GM18861 (cell line): ENCODE data around the gene STX10.
A peak's percentile ranks its signal among the peaks of the same experiment; 100 is the strongest.
"Not testable (repeated sequence)": the region's sequence is repeated elsewhere in the genome, so short reads cannot be mapped to it uniquely, and the experiment has no call there.

Source experiments
- ATAC-seq: cut with Tn5 transposase; IDR thresholded peaks from one replicate; pipeline ENCODE4 v1.9.1; 2021; ENCODE audit not compliant: unreplicated experiment

STX10 gene, protein sequence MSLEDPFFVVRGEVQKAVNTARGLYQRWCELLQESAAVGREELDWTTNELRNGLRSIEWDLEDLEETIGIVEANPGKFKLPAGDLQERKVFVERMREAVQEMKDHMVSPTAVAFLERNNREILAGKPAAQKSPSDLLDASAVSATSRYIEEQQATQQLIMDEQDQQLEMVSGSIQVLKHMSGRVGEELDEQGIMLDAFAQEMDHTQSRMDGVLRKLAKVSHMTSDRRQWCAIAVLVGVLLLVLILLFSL

DNA sequence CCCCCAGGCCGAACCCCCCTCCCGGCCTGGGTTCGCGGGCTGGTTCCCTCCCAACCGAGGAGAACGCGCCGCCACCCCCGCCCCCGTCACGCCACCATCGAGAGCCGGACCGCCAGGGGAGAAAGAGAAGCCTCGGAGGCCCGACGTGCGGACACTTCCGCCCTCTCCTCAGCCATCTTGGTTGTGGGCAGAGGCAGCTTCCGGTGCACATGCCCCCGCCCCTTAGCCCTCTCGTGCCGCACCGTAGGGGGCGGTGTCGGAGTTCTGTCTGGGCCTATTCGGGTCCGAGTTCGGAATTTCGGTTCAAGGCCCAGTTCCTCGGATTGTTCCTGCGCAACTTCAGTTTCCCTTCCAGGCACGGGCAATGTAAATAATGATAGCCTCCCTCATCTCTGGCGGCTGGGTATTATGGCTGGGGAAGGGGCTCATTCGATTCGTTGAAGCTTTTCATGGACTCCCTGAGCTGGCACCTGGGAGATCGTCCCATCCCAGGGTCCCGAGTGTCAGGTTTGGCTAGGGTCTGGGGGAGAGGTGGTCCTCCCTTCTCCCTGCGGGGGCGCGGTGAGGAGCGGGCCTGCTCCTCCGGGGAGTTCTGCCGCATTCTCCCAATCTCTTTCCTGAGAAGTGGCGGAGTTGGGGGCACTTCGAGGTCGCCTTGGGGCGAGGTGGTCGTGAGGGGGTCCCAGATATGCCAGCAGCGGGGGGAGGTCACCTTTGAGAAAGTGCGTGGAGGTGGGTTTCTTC is at the start of gene STX10, which contains the start of gene IER2:
Gene STX10, minus strand, starts transcription at position 189 of the 744 bp plus-strand sequence. CDS start 202 bp downstream, outside the sequence.
Gene IER2, plus strand, starts transcription at position 225 of the 744 bp plus-strand sequence. CDS start 2,776 bp downstream, outside the sequence.
- ATAC-seq: peak; percentile 29

DNA sequence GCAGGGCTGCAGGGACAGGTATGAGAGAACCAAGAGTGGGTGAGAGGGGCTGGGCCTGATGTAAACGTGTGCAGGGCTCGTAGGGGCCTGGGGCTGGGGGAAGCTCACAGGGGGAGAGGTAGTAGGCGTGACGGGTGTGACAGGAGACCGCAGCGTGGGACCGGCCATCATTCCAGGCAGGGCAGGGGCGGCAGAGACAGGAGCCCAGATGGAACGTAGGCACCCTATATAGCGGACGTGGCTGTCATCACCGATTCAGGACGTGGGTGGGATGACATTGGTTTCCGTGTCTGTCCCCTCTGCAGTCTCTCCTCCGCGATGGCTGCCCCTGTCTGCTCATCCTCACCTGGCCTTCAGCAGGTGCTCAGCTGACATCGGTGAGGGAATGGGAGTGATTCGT is 48.5 kb upstream of the STX10 start:
- no peak for ATAC-seq

DNA sequence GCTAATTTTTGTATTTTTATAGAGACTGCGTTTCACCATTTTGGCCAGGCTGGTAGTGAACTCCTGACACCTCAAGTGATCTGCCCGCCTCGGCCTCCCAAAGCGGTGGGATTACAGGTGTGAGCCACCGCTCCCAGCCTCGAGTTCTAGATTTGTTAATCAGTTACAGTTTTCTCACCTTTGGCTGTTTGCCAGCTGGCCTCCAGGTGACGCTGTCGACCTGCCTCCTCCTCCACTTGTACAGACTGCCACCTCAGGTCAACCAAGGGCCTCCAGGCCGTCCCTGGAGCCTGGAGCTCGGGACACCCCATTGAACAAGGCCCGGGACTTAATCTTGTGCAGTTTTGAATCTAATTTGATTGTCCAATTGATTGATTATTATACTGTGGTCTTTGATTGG is 45.5 kb upstream of the STX10 start:
- no peak for ATAC-seq

DNA sequence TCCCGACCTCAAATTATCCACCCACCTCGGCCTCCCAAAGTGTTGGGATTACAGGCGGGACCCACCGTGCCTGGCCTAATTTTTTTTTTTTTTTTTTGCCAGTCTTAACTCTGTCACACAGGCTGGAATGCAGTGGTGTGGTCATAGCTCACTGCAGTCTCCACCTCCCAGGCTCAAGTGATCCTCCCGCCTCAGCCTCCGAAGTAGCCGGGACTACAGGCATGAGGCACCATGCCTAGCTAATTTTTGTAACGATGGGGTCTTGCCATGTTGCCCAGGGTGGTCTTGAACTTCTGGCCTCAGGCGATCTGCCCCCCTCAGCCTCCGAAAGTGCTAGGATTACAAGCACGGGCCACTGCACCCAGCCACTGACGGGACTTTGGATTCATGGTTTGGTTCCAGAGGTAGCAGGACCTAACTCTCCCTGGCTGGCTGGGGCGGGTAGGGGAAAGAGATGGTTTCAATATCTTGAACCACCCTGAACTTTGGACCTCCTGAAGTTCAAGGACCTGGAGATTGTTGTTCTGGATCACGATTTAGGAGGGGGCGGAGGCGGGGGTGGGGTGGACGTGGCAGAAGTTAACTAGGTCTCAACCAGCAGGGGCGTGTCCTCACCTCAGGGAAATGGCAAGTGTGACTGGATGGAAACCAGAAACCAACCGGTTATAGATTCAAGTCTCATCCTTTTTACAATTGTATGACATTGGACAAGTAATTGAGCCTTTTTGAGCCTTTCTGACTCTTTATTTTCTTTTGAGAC is 40.8 kb upstream of the STX10 start:
- no peak for ATAC-seq

DNA sequence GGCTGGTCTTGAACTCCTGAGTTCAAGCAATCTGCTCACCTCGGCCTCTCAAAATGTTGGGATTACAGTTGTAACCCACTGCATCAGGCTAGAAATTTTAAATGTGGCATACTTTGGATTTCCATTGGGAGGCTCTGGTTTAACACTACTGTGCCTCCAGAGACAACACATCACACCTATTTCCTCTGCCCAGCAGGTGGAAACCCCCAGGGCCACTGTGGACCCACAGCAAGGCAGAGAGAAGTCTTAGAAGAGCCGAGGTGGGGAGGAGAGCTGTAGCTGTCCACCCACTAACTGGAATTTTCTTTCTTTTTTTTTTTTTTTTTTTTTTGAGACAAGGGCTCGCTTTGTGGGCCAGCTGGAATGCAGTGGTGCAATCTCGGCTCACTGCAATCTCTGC is 39.4 kb upstream of the STX10 start:
- no peak for ATAC-seq

DNA sequence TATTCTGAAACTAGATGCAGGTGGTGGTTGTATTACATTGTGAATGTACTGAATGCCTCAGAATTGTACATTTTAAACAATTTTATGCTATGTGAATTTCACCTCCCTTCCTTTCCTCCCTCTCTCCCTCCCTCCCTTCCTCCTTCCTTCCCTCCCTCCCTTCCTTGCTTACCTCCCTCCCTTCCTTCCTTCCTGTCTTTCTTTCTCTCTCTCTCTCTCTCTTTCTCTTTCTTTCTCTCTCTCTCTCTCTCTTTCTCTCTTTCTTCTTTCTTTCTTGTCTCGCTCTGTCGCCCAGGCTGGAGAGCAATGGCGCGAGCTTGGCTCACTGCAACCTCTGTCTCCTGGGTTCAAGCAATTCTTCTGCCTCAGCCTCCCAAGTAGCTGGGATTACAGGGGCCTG is 37.2 kb upstream of the STX10 start:
- no peak for ATAC-seq

DNA sequence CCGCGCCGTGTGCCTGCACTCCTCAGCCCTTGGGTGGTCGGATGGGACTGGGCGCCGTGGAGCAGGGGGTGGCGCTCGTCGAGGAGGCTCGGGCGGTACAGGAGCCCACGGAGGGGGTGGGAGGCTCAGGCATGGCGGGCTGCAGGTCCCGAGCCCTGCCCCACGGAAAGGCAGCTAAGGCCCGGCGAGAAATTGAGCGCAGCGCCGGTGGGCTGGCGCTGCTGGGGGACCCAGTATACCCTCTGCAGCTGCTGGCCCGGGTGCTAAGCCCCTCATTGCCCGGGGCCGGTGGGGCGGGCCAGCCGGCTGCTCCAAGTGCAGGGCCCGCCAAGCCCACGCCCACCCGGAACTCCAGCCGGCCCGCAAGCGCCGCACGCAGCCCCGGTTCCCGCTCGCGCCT is 36.5 kb upstream of the STX10 start:
- ATAC-seq: not testable (repeated sequence)

DNA sequence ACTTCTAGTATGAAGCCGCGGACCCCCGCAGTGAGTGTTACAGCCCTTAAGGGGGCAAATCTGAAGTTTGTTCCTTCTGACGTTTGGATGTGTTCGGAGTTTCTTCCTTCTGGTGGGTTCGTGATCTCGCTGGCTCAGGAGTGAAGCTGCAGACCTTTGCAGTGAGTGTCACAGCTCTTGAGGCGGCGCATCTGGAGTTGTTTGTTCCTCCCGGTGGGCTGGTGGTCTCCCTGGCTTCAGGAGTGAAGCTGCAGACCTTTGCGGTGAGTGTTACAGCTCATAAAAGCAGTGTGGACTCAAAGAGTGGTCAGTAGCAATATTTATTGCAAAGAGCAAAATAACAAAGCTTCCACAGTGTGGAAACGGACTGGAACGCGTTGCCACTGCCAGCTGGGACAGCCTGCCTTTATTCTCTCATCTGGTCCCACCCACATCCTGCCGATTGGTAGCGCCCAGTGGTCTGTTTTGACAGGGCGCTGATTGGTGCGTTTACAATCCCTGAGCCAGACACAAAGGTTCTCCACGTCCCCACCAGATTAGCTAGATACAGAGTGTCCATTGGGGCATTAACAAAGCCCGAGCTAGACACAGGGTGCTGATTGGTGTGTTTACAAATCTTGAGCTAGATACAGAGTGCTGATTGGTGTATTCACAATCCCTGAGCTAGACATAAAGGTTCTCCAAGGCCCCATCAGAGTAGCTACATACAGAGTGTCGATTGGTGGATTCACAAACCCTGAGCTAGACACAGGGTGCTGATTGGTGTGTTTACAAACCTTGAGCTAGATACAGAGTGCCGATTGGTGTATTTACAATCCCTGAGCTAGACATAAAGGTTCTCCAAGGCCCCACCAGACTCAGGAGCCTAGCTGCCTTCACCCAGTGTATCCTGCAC is 35.8 kb upstream of the STX10 start:
- ATAC-seq: not testable (repeated sequence)

DNA sequence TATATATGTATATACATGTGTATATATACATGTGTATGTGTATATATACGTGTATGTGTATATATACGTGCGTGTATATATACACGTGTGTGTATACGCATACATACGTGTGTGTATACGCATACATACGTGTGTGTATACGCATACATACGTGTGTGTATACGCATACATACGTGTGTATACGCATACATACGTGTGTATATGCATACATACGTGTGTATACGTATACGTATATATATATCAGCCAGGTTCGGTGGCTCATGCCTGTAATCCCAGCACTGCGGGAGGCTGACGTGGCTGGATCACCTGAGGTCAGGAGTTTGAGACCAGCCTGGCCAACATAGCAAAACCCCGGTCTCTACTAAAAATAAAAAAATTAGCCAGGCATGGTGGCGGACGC is 34.8 kb upstream of the STX10 start:
- not testable (repeated sequence) for ATAC-seq

DNA sequence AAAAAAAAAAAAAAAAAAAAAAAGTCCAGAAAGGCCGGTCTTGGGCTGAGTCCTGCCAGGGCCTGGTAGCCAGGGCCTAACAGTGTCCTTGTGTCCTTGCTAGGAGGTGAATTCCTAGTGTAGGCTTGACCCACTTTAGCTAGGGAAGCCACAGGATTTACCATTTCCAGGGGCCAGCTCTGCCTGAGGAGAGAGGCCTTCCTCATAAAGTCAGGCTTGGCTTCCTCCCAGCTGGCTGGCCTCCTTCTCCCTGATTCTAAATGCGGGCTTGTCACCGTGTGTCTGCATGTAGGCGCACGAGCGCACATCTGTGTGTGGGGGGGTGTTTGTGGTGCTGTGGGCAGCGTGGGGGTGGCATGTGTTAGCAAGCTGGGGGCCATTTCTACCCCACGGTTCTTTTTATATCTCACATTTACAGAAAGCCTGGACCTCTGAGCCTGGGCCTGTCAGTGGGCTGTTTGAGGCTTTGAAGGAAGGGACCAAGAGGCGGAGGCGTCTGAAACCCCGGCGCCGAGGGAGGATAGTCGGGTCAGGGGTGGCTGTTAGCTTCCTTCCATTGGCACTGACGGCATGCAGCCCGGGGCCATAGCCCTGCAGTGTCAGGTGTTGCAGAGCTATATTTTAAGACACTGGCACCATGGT is 31.7 kb upstream of the STX10 start:
- no peak for ATAC-seq

DNA sequence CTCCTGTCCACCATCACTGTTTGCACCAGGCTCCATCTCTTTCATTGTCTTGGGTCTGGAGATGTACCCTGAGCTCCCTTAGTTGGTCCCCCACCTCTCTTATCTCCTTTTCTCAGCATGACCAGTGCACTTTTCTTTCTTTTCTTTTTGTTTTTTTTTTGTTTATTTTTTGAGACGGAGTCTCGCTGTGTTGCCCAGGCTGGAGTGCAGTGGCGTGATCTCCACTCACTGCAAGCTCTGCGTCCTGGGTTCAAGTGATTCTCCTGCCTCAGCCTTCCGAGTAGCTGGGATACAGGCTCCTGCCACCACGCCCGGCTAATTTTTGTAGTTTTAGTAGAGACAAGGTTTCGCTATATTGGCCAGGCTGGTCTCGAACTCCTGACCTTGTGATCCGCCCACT is 28.1 kb upstream of the STX10 start:
- ATAC-seq: not testable (repeated sequence)

DNA sequence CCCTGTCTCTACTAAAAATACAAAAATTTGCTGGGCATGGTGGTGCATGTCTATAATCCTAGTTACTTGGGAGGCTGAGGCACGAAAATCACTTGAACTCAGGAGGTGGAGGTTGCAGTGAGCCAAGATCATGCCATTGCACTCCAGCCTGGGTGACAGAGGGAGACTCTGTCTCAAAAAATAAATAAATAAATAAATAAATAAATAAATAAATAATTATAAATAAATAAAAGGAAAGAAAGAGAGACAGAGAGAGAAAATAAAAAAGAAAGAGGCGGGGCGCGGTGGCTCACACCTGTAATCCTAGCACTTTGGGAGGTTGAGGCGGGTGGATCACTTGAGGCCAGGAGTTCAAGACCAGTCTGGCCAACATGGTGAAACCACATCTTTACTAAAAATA is 27.4 kb upstream of the STX10 start:
- not testable (repeated sequence) for ATAC-seq

DNA sequence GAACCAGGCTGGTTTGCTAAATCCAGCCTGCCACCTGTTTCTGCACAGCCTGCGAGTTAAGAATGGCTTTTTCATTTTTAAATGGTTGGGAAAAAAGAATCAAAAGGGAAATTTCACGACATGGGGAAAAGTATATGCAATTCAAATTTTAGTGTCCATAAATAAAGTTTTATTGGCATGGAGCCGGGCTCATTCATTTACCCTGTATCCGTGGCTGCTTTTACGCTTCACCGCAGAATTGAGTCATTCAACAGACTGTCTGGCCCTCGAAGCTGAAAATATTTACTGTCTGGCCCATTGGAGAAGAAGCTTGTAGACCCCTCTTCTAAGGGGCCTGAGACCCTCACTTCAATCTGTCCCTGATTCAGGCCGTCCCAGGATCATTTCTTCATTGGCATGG is 26.2 kb upstream of the STX10 start:
- no peak for ATAC-seq

DNA sequence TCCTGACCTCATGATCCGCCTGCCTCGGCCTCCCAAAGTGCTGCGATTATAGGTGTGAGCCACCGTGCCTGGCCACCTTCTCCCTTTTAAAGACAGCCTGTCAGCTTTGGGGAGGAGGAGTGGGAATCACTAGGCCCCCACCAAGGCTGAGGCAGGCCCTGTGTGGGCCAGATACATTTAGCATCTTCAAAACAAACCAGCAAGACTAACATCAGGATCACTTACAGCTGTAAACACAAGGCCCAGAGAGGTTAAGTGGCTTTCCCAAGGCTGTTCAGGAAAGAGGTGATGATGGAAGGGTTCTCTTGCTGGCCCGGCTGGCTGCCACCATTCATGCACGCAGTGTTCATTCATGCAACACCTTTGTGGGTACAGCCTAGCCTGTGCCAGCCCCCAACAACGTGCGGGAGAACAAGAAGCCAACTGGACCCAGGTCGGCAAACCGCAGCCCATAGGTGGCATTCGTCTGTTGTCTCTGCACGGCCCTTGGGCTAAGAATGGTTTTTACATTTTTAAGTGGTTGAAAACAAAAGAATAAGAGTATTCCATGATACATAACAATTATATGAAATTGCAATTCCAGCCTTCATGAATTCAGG is 23.1 kb upstream of the STX10 start:
- no peak for ATAC-seq

DNA sequence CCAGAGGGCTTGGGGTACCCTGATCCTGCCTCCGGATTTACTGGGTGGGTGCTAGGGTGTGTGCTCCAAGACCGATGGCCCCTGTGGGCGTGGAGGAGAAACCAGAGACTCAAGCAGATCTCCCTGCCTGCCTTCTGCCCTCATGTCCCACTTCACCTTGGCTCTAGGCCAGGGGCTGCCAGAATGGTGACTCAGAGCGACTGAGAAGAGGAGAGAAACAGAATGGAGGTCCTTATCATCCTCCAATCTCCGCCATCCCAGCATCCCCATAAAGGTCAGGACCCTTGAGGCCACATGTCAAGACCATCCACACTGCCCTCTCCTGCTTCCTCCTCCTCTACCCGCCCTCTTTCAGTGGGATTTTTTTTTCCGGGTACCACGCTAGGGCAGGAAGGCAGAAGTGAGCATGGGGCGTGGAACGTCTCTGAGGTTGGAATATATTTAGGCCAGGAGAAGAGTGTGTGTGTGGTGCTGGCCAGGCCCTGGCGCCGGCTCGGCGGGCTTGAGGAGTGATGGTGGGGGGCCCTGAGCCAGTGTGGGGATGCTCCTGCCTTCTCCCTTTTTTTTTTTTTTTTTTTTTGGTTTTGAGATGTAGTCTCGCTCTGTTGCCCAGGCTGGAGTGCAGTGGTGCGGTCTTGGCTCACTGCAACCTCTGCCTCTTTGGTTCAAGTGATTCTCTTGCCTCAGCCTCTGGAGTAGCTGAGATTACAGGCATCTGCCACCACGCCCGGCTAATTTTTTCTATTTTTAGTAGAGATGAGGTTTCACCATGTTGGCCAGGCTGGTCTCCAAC is 22.4 kb upstream of the STX10 start:
- no peak for ATAC-seq

DNA sequence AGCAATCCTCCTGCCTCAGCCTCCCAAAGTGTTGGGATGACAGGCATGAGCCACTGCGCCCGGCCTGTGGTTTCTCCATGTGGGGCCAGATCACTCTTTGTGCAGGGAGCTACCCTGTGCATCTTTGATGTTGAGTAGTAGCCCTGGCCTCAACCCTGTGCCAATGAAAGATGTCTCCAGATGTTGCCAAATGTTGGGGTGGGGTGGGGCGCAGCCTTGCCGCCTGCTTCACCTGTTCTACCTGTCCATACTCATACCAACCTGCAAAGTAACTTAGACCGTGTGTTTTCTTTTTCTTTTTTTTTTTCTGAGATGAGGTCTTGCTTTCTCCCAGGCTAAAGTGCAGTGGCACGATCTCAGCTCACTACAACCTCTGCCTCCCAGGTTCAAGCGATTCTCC is 21.0 kb upstream of the STX10 start:
- ATAC-seq: no peak

DNA sequence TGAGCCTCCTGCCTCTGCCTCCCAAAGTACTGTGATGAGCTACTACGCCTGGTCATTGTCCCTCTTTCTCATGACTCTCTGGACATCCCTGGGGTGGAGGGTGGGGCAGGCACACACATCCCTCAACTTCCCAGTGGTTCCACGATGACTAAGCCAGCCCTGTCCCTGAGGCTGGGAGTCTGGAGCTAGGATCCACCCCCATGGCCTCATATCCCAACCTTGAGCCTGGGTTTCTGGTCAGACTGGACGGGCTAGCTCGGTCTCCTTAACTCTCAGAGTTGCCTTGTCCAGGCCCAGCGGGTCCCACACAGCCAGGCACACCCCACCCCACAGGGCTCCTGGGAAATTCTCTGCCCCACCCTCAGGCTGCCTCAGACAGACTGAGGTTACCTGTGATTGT is 19.6 kb upstream of the STX10 start:
- ATAC-seq: no peak

DNA sequence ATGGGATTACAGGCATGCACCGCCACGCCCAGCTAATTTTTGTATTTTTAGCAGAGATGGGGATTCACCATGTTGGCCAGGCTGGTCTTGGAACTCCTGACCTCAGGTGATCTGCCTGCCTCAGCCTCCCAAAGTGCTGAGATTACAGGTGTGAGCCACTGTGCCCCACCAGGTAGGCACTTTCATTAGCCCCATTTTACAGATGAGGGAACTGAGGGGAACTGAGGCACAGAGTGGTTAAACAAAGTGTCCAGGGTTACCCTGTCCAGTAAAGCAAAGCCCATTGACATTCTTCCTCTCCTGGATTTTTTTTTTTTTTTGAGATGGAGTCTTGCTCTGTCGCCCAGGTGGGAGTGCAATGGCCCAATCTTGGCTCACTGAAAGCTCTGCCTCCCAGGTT is 16.0 kb upstream of the STX10 start:
- not testable (repeated sequence) for ATAC-seq
